GM10248 (cell line): ENCODE results near the gene FADS6.

ENCODE experiments used
- CTCF ChIA-PET: fragments of 300-600 bp; sonication (Branson Sonifier 250); formaldehyde crosslinking; extraction: SDS; loops from one replicate; lab custom pipeline; 2021; ENCODE audit warnings: antibody characterized with exemption; lab: Yijun Ruan, JAX
- POLR2A ChIA-PET: fragments of 350-650 bp; sonication (Branson Sonifier 250); formaldehyde crosslinking; extraction: SDS; loops from one replicate; lab custom pipeline; 2020; ENCODE audit warnings: antibody characterized with exemption; lab: Yijun Ruan, JAX
- DNase-seq: peaks from one replicate; pipeline ENCODE4 v3.0.0; 2012; ENCODE audit errors: extremely low spot score
- TF ChIP-seq, protein P1 (sequence below): IDR thresholded peaks from 2 replicates; pipeline ENCODE4 v1.5.1; 2012; ENCODE audit warnings: mild to moderate bottlenecking, low read depth; ENCODE audit errors: extremely low read depth, missing control alignments, control extremely low read depth

The FADS6 gene

DNA sequence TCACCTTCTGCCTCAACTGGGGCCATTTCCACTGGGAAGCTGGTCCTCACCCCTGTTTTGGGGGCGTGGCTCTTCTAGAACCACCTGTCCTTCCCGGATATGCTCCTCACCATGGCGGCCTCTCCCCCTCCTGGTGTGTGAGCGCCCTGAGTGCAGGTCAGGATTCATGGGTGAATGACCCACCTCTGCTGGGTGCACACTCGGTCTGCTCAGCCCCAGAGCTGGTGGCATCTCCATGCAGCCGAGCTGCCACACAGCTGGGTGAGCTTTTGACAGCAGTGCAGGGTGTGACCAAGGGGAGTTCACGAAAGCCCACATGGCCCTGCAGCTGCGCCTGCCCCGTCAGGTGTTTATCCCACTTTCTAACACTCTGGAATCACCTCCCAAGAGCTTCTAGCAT, 61.0 kb downstream of the FADS6 start:
- CTCF ChIA-PET, result interaction anchor here (0.8 to 5.3 kb wide), 7 partner anchors 10 to 128 kb away, joined by 3 to 18 read pairs (median 4); partner anchors contain the start of gene USH1G

DNA sequence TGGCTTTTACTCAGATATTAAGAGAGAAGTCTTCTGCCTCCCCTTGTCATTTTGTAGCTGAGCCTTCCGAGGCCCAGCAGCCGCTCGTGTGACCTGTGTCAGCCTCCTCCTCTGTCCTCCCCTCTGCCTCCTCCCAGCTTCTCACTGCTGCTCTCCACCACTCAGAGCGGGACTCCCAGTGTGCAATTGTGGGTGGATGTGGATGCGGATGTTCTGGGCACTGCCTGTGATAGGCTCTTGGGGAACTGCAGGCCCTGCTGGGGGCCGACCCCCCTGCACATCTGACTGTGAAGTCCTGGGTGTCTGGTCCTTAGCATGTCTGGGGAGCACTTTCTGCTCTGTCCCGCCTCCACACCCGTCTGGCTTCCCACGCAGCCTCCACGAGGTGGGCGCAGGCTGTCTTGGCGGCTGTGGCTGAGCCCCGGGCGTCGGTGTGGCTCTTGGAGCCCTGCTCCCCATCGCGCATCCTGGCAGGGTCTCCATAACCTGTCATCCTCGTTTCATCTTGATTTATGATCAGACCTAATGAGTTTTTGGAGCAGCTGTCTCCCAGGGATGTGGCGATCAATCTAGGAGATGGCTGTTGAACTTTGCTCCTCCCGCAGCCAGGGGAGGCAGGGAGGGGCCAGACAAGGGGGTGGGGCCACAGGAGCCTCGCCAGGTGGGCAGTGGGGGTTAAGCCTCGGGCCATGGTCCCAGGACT, 61.8 kb downstream of the FADS6 start:
- no peak for DNase-seq
- CTCF ChIA-PET, result interaction anchor here (1.1 to 5.3 kb wide), 5 partner anchors 11 to 91 kb away, joined by 3 to 18 read pairs (median 12); partner anchors contain the start of gene USH1G
- TF ChIP-seq, protein P1, sequence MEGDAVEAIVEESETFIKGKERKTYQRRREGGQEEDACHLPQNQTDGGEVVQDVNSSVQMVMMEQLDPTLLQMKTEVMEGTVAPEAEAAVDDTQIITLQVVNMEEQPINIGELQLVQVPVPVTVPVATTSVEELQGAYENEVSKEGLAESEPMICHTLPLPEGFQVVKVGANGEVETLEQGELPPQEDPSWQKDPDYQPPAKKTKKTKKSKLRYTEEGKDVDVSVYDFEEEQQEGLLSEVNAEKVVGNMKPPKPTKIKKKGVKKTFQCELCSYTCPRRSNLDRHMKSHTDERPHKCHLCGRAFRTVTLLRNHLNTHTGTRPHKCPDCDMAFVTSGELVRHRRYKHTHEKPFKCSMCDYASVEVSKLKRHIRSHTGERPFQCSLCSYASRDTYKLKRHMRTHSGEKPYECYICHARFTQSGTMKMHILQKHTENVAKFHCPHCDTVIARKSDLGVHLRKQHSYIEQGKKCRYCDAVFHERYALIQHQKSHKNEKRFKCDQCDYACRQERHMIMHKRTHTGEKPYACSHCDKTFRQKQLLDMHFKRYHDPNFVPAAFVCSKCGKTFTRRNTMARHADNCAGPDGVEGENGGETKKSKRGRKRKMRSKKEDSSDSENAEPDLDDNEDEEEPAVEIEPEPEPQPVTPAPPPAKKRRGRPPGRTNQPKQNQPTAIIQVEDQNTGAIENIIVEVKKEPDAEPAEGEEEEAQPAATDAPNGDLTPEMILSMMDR, result no peak
- POLR2A ChIA-PET, result no interaction called here

More for the DNA sequence above, 61.0 kb downstream of the FADS6 start:
- DNase-seq, result no peak
- TF ChIP-seq, protein P1, result no peak
- POLR2A ChIA-PET, result no interaction called here

DNA sequence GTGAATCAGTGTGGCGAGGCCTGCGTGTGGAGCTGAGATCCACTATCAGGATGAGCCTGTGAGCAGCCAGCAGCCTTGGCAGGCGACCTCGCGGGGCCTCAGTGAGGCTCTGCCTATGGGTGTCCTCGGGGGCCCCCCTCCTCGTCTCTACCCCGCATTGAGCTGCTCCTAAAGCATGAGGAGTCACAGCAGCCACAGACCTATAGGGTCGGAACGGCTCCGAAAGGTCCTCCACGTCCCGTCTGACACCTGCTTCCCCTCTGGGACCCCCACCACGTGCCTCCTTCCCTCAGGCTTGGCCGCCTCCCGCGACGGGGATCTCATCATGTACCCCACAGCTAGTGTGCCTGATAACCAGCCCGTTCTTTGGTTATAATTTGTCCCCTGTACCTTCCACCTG, 62.6 kb downstream of the FADS6 start:
- TF ChIP-seq, protein P1, result no peak
- ChIA-PET POLR2A (no interaction called here), CTCF (interaction anchor here (1.1 to 5.3 kb wide), 3 partner anchors 31 to 92 kb away, joined by 4 to 18 read pairs (median 5); partner anchors contain the start of gene USH1G)
- no peak for DNase-seq

DNA sequence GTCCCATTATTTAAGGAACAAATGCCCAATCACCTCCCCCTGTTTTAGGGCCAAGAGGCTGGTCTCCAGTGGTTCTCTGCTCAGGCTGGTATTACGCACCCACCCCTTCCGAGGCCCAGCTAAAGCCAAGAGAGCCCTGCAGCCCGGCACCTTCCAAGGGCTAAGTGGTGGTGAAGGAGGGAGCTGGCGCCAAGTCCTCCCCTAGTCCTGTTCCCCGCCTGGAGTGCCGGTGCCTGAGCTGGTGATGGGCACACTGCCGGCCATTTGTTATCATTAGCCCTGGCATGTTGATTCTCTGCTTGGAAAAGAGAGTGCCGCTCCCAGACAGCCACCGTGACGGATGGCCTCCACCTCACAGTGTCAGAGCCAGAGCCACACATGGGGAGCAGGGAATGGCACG, 65.6 kb downstream of the FADS6 start:
- POLR2A ChIA-PET, result no interaction called here
- CTCF ChIA-PET, result interaction anchor here (0.7 to 3.0 kb wide), 4 partner anchors 9 to 34 kb away, joined by 3 to 9 read pairs (median 4); no protein-coding TSS in a partner anchor
- TF ChIP-seq, protein P1, result no peak
- no peak for DNase-seq
